ENCODE measurements around the gene SCT. TPM values are rescaled to one million over a fixed set of nuclear protein-coding genes. Genes with fewer than 3 reads are reported as not detected.

SCT gene
- total RNA-seq, 4 donors from 2014 or later = not detected

GRCh38 chr11:615504-616319 is 11.3 kb downstream of the SCT start, which contains the start of gene IRF7:
Gene IRF7, minus strand, starts transcription at chr11:615950. Its CDS starts 586 bp downstream, at chr11:615364.
- Histone ChIP-seq H3K27ac (replicated peaks in 1 of 4) (peak within 1 kb of the TSS; percentile 87 to 96 (median 90)), H3K9me3 (no peaks in the 10 kb centered on the region), H3K4me1 (peaks cover 23 to 52% (median 41%) of the 10 kb centered on the region in 4 donors), H3K27me3 (no peaks in the 10 kb centered on the region), H3K4me3 (peak within 1 kb of the TSS; percentile 69 to 77 (median 70)), H3K36me3 (peaks cover 25 to 62% (median 49%) of the 10 kb centered on the region in 4 donors)
- peak; percentile 77 to 87 for TF ChIP-seq POLR2AphosphoS5 (IDR thresholded peaks at IDR 0.05)
- TF ChIP-seq POLR2A (IDR thresholded peaks at IDR 0.05; ENCODE audit: low read depth) = peak; percentile 53
- peak; percentile 54 for TF ChIP-seq EP300 (IDR thresholded peaks at IDR 0.05)
- TF ChIP-seq, protein P1, sequence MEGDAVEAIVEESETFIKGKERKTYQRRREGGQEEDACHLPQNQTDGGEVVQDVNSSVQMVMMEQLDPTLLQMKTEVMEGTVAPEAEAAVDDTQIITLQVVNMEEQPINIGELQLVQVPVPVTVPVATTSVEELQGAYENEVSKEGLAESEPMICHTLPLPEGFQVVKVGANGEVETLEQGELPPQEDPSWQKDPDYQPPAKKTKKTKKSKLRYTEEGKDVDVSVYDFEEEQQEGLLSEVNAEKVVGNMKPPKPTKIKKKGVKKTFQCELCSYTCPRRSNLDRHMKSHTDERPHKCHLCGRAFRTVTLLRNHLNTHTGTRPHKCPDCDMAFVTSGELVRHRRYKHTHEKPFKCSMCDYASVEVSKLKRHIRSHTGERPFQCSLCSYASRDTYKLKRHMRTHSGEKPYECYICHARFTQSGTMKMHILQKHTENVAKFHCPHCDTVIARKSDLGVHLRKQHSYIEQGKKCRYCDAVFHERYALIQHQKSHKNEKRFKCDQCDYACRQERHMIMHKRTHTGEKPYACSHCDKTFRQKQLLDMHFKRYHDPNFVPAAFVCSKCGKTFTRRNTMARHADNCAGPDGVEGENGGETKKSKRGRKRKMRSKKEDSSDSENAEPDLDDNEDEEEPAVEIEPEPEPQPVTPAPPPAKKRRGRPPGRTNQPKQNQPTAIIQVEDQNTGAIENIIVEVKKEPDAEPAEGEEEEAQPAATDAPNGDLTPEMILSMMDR (IDR thresholded peaks at IDR 0.05) = no peak
- DNase-seq (ENCODE audit: extremely low spot score) = peak; percentile 99
- intact Hi-C loops (cut with DNase I) = no loop called here
- WGBS = 9% methylated on average over 32 of the region's 66 CpGs

GRCh38 chr11:614623-615503 is 12.1 kb downstream of the SCT start:
- 44% methylated on average over 12 of the region's 68 CpGs for WGBS
- Histone ChIP-seq H3K27ac (replicated peaks in 1 of 4) (peak overlapping the region; percentile 87 to 96 (median 90)), H3K4me1 (peaks cover 23 to 47% (median 39%) of the 10 kb centered on the region in 4 donors), H3K36me3 (peaks cover 32 to 70% (median 57%) of the 10 kb centered on the region in 4 donors), H3K9me3 (no peaks in the 10 kb centered on the region), H3K4me3 (peak overlapping the region; percentile 69 to 77 (median 70)), H3K27me3 (no peaks in the 10 kb centered on the region)
- intact Hi-C loops (cut with DNase I) = no loop called here
- no peak for DNase-seq (ENCODE audit: extremely low spot score)
- TF ChIP-seq POLR2A (IDR thresholded peaks at IDR 0.05; ENCODE audit: low read depth) (no peak), POLR2AphosphoS5 (IDR thresholded peaks at IDR 0.05) (no peak), EP300 (IDR thresholded peaks at IDR 0.05) (no peak)
- TF ChIP-seq, protein P1 (IDR thresholded peaks at IDR 0.05) = no peak

GRCh38 chr11:614021-614622 is 12.9 kb downstream of the SCT start:
- 71% methylated on average over 7 of the region's 14 CpGs for WGBS
- peak overlapping the region in 3 of 4 donors; percentile 69 to 77 (median 71) for H3K4me3 ChIP-seq
- H3K4me1 ChIP-seq = peaks cover 23 to 47% (median 39%) of the 10 kb centered on the region in 4 donors
- H3K9me3 ChIP-seq = no peaks in the 10 kb centered on the region
- TF ChIP-seq, protein P1 (IDR thresholded peaks at IDR 0.05) = no peak
- TF ChIP-seq POLR2A (IDR thresholded peaks at IDR 0.05; ENCODE audit: low read depth) (no peak), POLR2AphosphoS5 (IDR thresholded peaks at IDR 0.05) (no peak), EP300 (IDR thresholded peaks at IDR 0.05) (no peak)
- DNase-seq (ENCODE audit: extremely low spot score) = no peak
- peaks cover 40 to 72% (median 61%) of the 10 kb centered on the region in 4 donors for H3K36me3 ChIP-seq
- H3K27me3 ChIP-seq = no peaks in the 10 kb centered on the region
- peak overlapping the region; percentile 87 to 96 (median 90) for H3K27ac ChIP-seq (replicated peaks in 1 of 4)
- intact Hi-C loops (cut with DNase I) = no loop called here

- Histone ChIP-seq H3K27ac (replicated peaks in 1 of 4) (peak overlapping the region; percentile 87 to 96 (median 90)), H3K36me3 (peaks cover 46 to 74% (median 66%) of the 10 kb centered on the region in 4 donors), H3K4me1 (peaks cover 23 to 47% (median 40%) of the 10 kb centered on the region in 4 donors), H3K9me3 (no peaks in the 10 kb centered on the region), H3K27me3 (no peaks in the 10 kb centered on the region), H3K4me3 (peak overlapping the region in 1 of 4 donors; percentile 69)
- intact Hi-C loops (cut with DNase I) = no loop called here
- no peak for TF ChIP-seq POLR2AphosphoS5 (IDR thresholded peaks at IDR 0.05)
- TF ChIP-seq, protein P1 (IDR thresholded peaks at IDR 0.05) = no peak
- no peak for TF ChIP-seq POLR2A (IDR thresholded peaks at IDR 0.05; ENCODE audit: low read depth)
- no peak for TF ChIP-seq EP300 (IDR thresholded peaks at IDR 0.05)
- DNase-seq (ENCODE audit: extremely low spot score) = no peak
- WGBS = 64% methylated on average over 22 of the region's 36 CpGs
Observed at GRCh38 chr11:613369-613968, 13.5 kb downstream of the SCT start.

Data from esophagus muscularis mucosa (tissue), 4 donors.